ENCODE data around the gene GPR176. TPM values are rescaled to one million over a fixed set of nuclear protein-coding genes. Genes with fewer than 3 reads are reported as not detected.

The GPR176 gene
- total RNA-seq, 1 donor from 2014 or later, result 52.0 TPM

GRCh38 chr15:39776068-39776467 is 144.0 kb downstream of the GPR176 start:
- no peak for DNase-seq (ENCODE audit: low read depth)
- Histone ChIP-seq H3K27me3 (ENCODE audit: control insufficient read depth, insufficient read depth, low read length) (no peaks in the 10 kb centered on the region), H3K4me3 (ENCODE audit: low read depth, low read length) (no peak overlapping the region), H3K36me3 (ENCODE audit: control insufficient read depth, insufficient read depth, low read length) (no peaks in the 10 kb centered on the region)
- TF ChIP-seq CTCF (IDR thresholded peaks at IDR 0.05; ENCODE audit: insufficient read depth, low read length, poor library complexity, severe bottlenecking), result no peak

GRCh38 chr15:39774688-39775267 is 145.3 kb downstream of the GPR176 start:
- TF ChIP-seq CTCF (IDR thresholded peaks at IDR 0.05; ENCODE audit: insufficient read depth, low read length, poor library complexity, severe bottlenecking), result no peak
- no peak for DNase-seq (ENCODE audit: low read depth)

DNA sequence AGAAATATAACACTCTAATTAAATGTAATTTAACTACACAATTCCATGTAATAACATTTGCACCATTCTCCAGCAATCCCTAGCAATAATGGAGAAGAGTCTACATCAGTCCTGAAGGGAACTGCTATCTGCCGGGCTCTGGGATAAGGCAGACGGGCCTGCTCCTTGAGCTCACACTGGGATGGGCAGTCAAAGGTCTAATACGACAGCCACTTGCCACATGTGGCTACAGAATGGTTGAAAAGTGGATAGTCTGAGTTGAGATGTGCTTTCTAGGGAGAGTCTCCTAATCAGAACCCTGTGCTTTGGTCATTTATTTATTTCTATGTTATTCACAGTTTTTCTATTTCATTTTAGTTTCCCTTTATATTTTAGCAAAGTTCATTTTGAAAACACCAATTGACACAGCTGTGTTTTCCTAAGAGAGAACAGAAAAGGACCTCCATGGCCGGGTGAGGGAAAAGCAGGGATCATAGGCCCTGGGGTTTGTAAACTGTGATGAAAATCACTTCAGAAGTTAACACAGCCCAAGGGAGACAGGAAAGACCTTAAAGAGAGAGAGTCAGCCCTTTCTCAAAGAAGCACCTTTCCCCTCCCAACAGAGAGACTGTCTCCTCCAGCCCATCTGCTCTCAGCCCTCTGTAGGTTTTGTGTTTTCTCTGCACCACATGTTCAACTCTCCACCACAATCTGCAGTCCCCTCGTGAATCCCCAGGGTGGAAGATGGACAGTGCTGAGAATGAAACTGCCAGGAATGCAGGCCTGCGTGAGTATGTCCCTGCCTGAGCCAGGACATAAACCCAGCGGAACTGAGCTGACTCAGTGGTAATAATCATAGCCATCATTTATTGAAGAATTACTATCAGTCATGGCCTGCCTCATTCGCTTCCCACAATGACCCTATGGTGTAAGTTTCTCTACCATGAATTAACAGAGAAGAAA is 149.0 kb downstream of the GPR176 start:
- no peak overlapping the region for H3K4me3 ChIP-seq (ENCODE audit: low read depth, low read length)
- no peaks in the 10 kb centered on the region for H3K36me3 ChIP-seq (ENCODE audit: control insufficient read depth, insufficient read depth, low read length)
- no peaks in the 10 kb centered on the region for H3K27me3 ChIP-seq (ENCODE audit: control insufficient read depth, insufficient read depth, low read length)
- no peak for DNase-seq (ENCODE audit: low read depth)
- no peak for TF ChIP-seq CTCF (IDR thresholded peaks at IDR 0.05; ENCODE audit: insufficient read depth, low read length, poor library complexity, severe bottlenecking)

More at GRCh38 chr15:39774688-39775267, 145.3 kb downstream of the GPR176 start:
- H3K27me3 ChIP-seq (ENCODE audit: control insufficient read depth, insufficient read depth, low read length), result no peaks in the 10 kb centered on the region
- no peak overlapping the region for H3K4me3 ChIP-seq (ENCODE audit: low read depth, low read length)
- no peaks in the 10 kb centered on the region for H3K36me3 ChIP-seq (ENCODE audit: control insufficient read depth, insufficient read depth, low read length)

- no peak overlapping the region for H3K4me3 ChIP-seq (ENCODE audit: low read depth, low read length)
- no peaks in the 10 kb centered on the region for H3K27me3 ChIP-seq (ENCODE audit: control insufficient read depth, insufficient read depth, low read length)
- no peaks in the 10 kb centered on the region for H3K36me3 ChIP-seq (ENCODE audit: control insufficient read depth, insufficient read depth, low read length)
- TF ChIP-seq CTCF (IDR thresholded peaks at IDR 0.05; ENCODE audit: insufficient read depth, low read length, poor library complexity, severe bottlenecking), result no peak
- DNase-seq (ENCODE audit: low read depth), result no peak
Observed at GRCh38 chr15:39767921-39768320, 152.1 kb downstream of the GPR176 start.

DNA sequence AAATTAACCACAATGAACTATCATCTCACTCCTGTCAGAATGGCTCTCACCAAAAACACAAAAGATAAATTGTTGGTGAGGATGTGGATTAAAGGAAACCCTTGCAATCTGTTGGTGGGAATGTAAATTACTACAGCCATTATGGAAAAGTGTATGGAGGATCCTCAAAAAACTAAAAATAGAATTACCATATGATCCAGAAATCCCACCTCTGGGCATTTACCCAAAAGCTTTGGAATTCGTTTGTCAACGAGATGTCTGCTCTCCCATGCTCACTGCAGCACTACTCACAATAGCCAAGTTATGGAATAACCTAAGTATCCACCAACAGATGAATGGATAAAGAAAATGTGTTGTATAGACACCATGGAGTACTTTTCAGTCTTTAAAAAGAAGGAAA is 159.1 kb downstream of the GPR176 start:
- DNase-seq (ENCODE audit: low read depth), result no peak
- no peak for TF ChIP-seq CTCF (IDR thresholded peaks at IDR 0.05; ENCODE audit: insufficient read depth, low read length, poor library complexity, severe bottlenecking)

More for the DNA sequence above, 159.1 kb downstream of the GPR176 start:
- no peak overlapping the region for H3K4me3 ChIP-seq (ENCODE audit: low read depth, low read length)
- no peaks in the 10 kb centered on the region for H3K27me3 ChIP-seq (ENCODE audit: control insufficient read depth, insufficient read depth, low read length)
- no peaks in the 10 kb centered on the region for H3K36me3 ChIP-seq (ENCODE audit: control insufficient read depth, insufficient read depth, low read length)
